HCT116 (cell line): ENCODE data around the gene IL1RAP. TPM values are rescaled to one million over a fixed set of nuclear protein-coding genes. Genes with fewer than 3 reads are reported as not detected.

Experiments
- ATAC-seq: fragments of 200-7000 bp; cut with Tn5 transposase; 2 replicates; pipeline ENCODE4 v1.9.1; 2020; ENCODE audit warnings: mild to moderate bottlenecking, moderate library complexity
- BruUV-seq: library from RNA; stranded (reverse); fragments of 400-500 nt; replicated peaks from 2 replicates; lab custom pipeline; 2021; lab: Mats Ljungman, UMichigan
- CTCF ChIA-PET: fragments of 300-600 bp; sonication (Branson Sonifier 250); formaldehyde crosslinking; loops from one replicate; lab custom pipeline; 2021; ENCODE audit warnings: antibody characterized with exemption; lab: Charles Lee
- POLR2A ChIA-PET: fragments of 300-600, 350-600 bp; sonication (Branson Sonifier 250); formaldehyde crosslinking; loops from one replicate; lab custom pipeline; 2021; ENCODE audit warnings: antibody characterized with exemption; lab: Charles Lee
- RAD21 ChIA-PET, 2 experiments: fragments of 300-600 bp; sonication (Branson Sonifier 250); formaldehyde crosslinking; loops; one replicate each; lab custom pipeline; 2023; ENCODE audit warnings: low total read pairs in 2 of 2; ENCODE audit not compliant: uncharacterized antibody in 2 of 2, unreplicated experiment in 2 of 2, low non-redundant PET in 1 of 2; lab: Charles Lee
- DNase-seq: peaks from one replicate; pipeline ENCODE4 v3.0.0-alpha.2; 2010; ENCODE audit warnings: low read depth, low spot score
- H2AFZ ChIP-seq: fragments of 200-600 bp; shearing (Covaris generic), sonication (generic); 2 replicates; pipeline ENCODE4 v1.6.1; 2017; ENCODE audit warnings: low read depth, mixed run types, mixed read lengths, antibody characterized with exemption, low read length; ENCODE audit not compliant: poor library complexity, severe bottlenecking
- H3K27ac ChIP-seq: 2 replicates; pipeline ENCODE4 v1.5.1; 2012; ENCODE audit warnings: low read depth, low read length
- H3K27me3 ChIP-seq: fragments of 200-600 bp; sonication (generic); 2 replicates; pipeline ENCODE4 v1.6.1; 2016; ENCODE audit warnings: mixed run types, low read length, mixed read lengths; ENCODE audit not compliant: insufficient read depth
- H3K36me3 ChIP-seq, 2 experiments: fragments of 200-500 bp in 1 of 2; fragments of 200-600 bp in 1 of 2; sonication (Bioruptor generic) in 1 of 2; sonication (generic) in 1 of 2; 2 replicates each; pipeline versions ENCODE4 v1.5.1 to v1.6.1; 2014 to 2016; ENCODE audit warnings: low read length in 2 of 2, inconsistent platforms in 1 of 2, mixed read lengths in 1 of 2, mixed run types in 1 of 2; ENCODE audit not compliant: insufficient read depth in 2 of 2, control insufficient read depth in 1 of 2
- H3K4me1 ChIP-seq, 2 experiments: fragments of 200-600 bp in 1 of 2; sonication (generic) in 1 of 2; 2 replicates each; pipeline versions ENCODE4 v1.5.1 to v1.6.1; 2012 to 2017; ENCODE audit warnings: low read length in 2 of 2, inconsistent platforms in 1 of 2, mild to moderate bottlenecking in 1 of 2, mixed read lengths in 1 of 2, mixed run types in 1 of 2, moderate library complexity in 1 of 2; ENCODE audit not compliant: insufficient read depth in 2 of 2, control insufficient read depth in 1 of 2
- H3K4me2 ChIP-seq: fragments of 200-600 bp; sonication (generic); 2 replicates; pipeline ENCODE4 v1.6.1; 2017; ENCODE audit warnings: mixed run types, low read length, mixed read lengths
- H3K4me3 ChIP-seq, 2 experiments: fragments of 200-600 bp in 1 of 2; sonication (generic) in 1 of 2; replicated peaks in 1 of 2; 2 replicates each; pipeline ENCODE4 v1.5.1; 2011 to 2016; ENCODE audit warnings: low read length in 2 of 2, control low read depth in 1 of 2, low read depth in 1 of 2, mild to moderate bottlenecking in 1 of 2, mixed read lengths in 1 of 2, mixed run types in 1 of 2
- H3K79me2 ChIP-seq: fragments of 200-600 bp; sonication (generic); 2 replicates; pipeline ENCODE4 v1.6.1; 2017; ENCODE audit warnings: mild to moderate bottlenecking, mixed run types, low read length, moderate library complexity, mixed read lengths; ENCODE audit not compliant: insufficient read depth
- H3K9ac ChIP-seq: fragments of 200-600 bp; sonication (generic); 2 replicates; pipeline ENCODE4 v1.6.1; 2016; ENCODE audit warnings: low read length, mixed read lengths
- H3K9me2 ChIP-seq: fragments of 200-600 bp; sonication (generic), shearing (Covaris generic); 2 replicates; pipeline ENCODE4 v1.6.1; 2017; ENCODE audit warnings: mixed run types, mild to moderate bottlenecking, moderate library complexity; ENCODE audit not compliant: insufficient read depth
- H3K9me3 ChIP-seq, 2 experiments: fragments of 200-500 bp in 1 of 2; fragments of 200-600 bp in 1 of 2; sonication (Bioruptor generic) in 1 of 2; sonication (generic) in 1 of 2; 2 replicates each; pipeline ENCODE4 v1.6.1; 2014 to 2017; ENCODE audit warnings: low read length in 2 of 2, mixed read lengths in 2 of 2, inconsistent platforms in 1 of 2, low read depth in 1 of 2, mild to moderate bottlenecking in 1 of 2, mixed run types in 1 of 2, moderate library complexity in 1 of 2; ENCODE audit not compliant: control insufficient read depth in 1 of 2, insufficient read depth in 1 of 2
- H4K20me1 ChIP-seq: fragments of 200-600 bp; sonication (generic), shearing (Covaris generic); 2 replicates; pipeline ENCODE4 v1.6.1; 2017; ENCODE audit warnings: mixed run types, mild to moderate bottlenecking, moderate library complexity; ENCODE audit not compliant: insufficient read depth
- CBX3 ChIP-seq: IDR thresholded peaks from 2 replicates; pipeline ENCODE4 v1.6.1; 2012; ENCODE audit warnings: low read depth
- CEBPB ChIP-seq: IDR thresholded peaks from 2 replicates; pipeline ENCODE4 v1.6.1; 2012; ENCODE audit warnings: low read depth
- CTCF ChIP-seq, 3 experiments: fragments of 200-600 bp in 1 of 3; sonication (generic) in 1 of 3; IDR thresholded peaks in 2 of 3; conservative IDR thresholded peaks in 1 of 3; 2 replicates each; pipeline ENCODE4 v1.5.1; 2012 to 2017; ENCODE audit warnings: low read depth in 2 of 3, low read length in 2 of 3, antibody characterized with exemption in 1 of 3, borderline replicate concordance in 1 of 3, control low read depth in 1 of 3, mild to moderate bottlenecking in 1 of 3, mixed read lengths in 1 of 3, mixed run types in 1 of 3, moderate library complexity in 1 of 3; ENCODE audit not compliant: insufficient read depth in 1 of 3
- EGR1 ChIP-seq: IDR thresholded peaks from 2 replicates; pipeline ENCODE4 v1.6.1; 2012; ENCODE audit warnings: low read depth
- ELF1 ChIP-seq: IDR thresholded peaks from 2 replicates; pipeline ENCODE4 v1.6.1; 2012; ENCODE audit warnings: low read depth, borderline replicate concordance
- EZH2phosphoT487 ChIP-seq: fragments of 200-600 bp; IDR thresholded peaks from 2 replicates; pipeline ENCODE4 v1.6.1; 2018; ENCODE audit warnings: antibody characterized with exemption, borderline replicate concordance
- FOSL1 ChIP-seq: IDR thresholded peaks from 2 replicates; pipeline ENCODE4 v1.6.1; 2012; ENCODE audit warnings: low read depth
- MAX ChIP-seq: IDR thresholded peaks from 2 replicates; pipeline ENCODE4 v1.6.1; 2012
- POLR2A ChIP-seq: IDR thresholded peaks from 2 replicates; pipeline ENCODE4 v1.7.0; 2011; ENCODE audit warnings: borderline replicate concordance; ENCODE audit not compliant: insufficient read depth, insufficient read length; ENCODE audit errors: extremely low read depth
- POLR2AphosphoS5 ChIP-seq: IDR thresholded peaks from 2 replicates; pipeline ENCODE4 v1.6.1; 2011; ENCODE audit warnings: mild to moderate bottlenecking, low read depth, low read length, moderate library complexity
- RAD21 ChIP-seq: IDR thresholded peaks from 2 replicates; pipeline ENCODE4 v1.6.1; 2012; ENCODE audit warnings: low read depth, mild to moderate bottlenecking
- SIN3A ChIP-seq: IDR thresholded peaks from 2 replicates; pipeline ENCODE4 v1.6.1; 2012; ENCODE audit warnings: low read depth
- SP1 ChIP-seq: IDR thresholded peaks from 2 replicates; pipeline ENCODE4 v1.6.1; 2012; ENCODE audit warnings: low read depth
- SRF ChIP-seq: IDR thresholded peaks from 2 replicates; pipeline ENCODE4 v1.6.1; 2012; ENCODE audit warnings: low read depth
- TCF7L2 ChIP-seq: IDR thresholded peaks from 2 replicates; pipeline ENCODE4 v1.7.0; 2011; ENCODE audit warnings: borderline replicate concordance, inconsistent platforms; ENCODE audit not compliant: insufficient read depth, insufficient read length; ENCODE audit errors: extremely low read depth
- YY1 ChIP-seq: IDR thresholded peaks from 2 replicates; pipeline ENCODE4 v1.6.1; 2011; ENCODE audit warnings: low read length, low read depth, moderate library complexity, mild to moderate bottlenecking; ENCODE audit not compliant: insufficient replicate concordance; ENCODE audit errors: extremely low read depth
- ZNF274 ChIP-seq: fragments of 200-500 bp; sonication (Bioruptor generic); IDR thresholded peaks from 2 replicates; pipeline ENCODE4 v1.6.1; 2014; ENCODE audit warnings: mild to moderate bottlenecking, low read depth, low read length, inconsistent platforms
- intact Hi-C: fragments of 100-400 bp; cut with micrococcal nuclease; formaldehyde crosslinking; loops from 2 replicates; pipeline ENCODE4 v1.10.0; 2022
- total RNA-seq: library from RNA; stranded (reverse); gene quantifications from one replicate; pipeline ENCODE4 v1.2.1, GENCODE V29; 2021; ENCODE audit not compliant: unreplicated experiment
- TF ChIP-seq, protein P1 (sequence below): IDR thresholded peaks from 2 replicates; pipeline ENCODE4 v1.6.1; 2012; ENCODE audit warnings: low read depth
- TF ChIP-seq, protein P2 (sequence below): IDR thresholded peaks from 2 replicates; pipeline ENCODE4 v1.6.1; 2012
- TF ChIP-seq, protein P3 (sequence below): IDR thresholded peaks from 2 replicates; pipeline ENCODE4 v1.6.1; 2011; ENCODE audit warnings: mild to moderate bottlenecking, low read length, moderate library complexity; ENCODE audit not compliant: insufficient replicate concordance; ENCODE audit errors: extremely low read depth

The IL1RAP gene
- total RNA-seq, 1 experiment from 2014 or later: 5.8 TPM

- no TSS peak for BruUV-seq
- H4K20me1 ChIP-seq: no peaks in the 10 kb centered on the region
Observed at GRCh38 chr3:190694335-190695001, 180.6 kb downstream of the IL1RAP start.

More at GRCh38 chr3:190694335-190695001, 180.6 kb downstream of the IL1RAP start:
- Histone ChIP-seq H3K9me2 (no peaks in the 10 kb centered on the region), H3K4me1 (no peaks in the 10 kb centered on the region), H3K4me2 (no peak overlapping the region), H3K4me3 (no peak overlapping the region), H3K79me2 (no peaks in the 10 kb centered on the region), H2AFZ (no peak overlapping the region), H3K27me3 (no peaks in the 10 kb centered on the region), H3K27ac (no peak overlapping the region), H3K36me3 (no peaks in the 10 kb centered on the region), H3K9ac (no peak overlapping the region), H3K9me3 (no peaks in the 10 kb centered on the region)
- TF ChIP-seq SP1 (no peak), SIN3A (no peak), CTCF (IDR thresholded peaks at IDR 0.05 in 2 of 3, conservative IDR thresholded peaks at IDR 0.05 in 1 of 3; ENCODE audit: borderline replicate concordance in 1 of 3, insufficient read depth in 1 of 3, low read depth in 2 of 3, low read length in 2 of 3) (no peak), EGR1 (no peak), EZH2phosphoT487 (no peak), MAX (no peak), POLR2A (no peak), POLR2AphosphoS5 (no peak), CEBPB (no peak), SRF (no peak), ELF1 (no peak), FOSL1 (no peak), YY1 (no peak), ZNF274 (no peak), TCF7L2 (no peak), RAD21 (no peak), CBX3 (no peak)
- TF ChIP-seq, protein P1, sequence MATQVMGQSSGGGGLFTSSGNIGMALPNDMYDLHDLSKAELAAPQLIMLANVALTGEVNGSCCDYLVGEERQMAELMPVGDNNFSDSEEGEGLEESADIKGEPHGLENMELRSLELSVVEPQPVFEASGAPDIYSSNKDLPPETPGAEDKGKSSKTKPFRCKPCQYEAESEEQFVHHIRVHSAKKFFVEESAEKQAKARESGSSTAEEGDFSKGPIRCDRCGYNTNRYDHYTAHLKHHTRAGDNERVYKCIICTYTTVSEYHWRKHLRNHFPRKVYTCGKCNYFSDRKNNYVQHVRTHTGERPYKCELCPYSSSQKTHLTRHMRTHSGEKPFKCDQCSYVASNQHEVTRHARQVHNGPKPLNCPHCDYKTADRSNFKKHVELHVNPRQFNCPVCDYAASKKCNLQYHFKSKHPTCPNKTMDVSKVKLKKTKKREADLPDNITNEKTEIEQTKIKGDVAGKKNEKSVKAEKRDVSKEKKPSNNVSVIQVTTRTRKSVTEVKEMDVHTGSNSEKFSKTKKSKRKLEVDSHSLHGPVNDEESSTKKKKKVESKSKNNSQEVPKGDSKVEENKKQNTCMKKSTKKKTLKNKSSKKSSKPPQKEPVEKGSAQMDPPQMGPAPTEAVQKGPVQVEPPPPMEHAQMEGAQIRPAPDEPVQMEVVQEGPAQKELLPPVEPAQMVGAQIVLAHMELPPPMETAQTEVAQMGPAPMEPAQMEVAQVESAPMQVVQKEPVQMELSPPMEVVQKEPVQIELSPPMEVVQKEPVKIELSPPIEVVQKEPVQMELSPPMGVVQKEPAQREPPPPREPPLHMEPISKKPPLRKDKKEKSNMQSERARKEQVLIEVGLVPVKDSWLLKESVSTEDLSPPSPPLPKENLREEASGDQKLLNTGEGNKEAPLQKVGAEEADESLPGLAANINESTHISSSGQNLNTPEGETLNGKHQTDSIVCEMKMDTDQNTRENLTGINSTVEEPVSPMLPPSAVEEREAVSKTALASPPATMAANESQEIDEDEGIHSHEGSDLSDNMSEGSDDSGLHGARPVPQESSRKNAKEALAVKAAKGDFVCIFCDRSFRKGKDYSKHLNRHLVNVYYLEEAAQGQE: no peak
- TF ChIP-seq, protein P2, sequence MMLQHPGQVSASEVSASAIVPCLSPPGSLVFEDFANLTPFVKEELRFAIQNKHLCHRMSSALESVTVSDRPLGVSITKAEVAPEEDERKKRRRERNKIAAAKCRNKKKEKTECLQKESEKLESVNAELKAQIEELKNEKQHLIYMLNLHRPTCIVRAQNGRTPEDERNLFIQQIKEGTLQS: no peak
- TF ChIP-seq, protein P3, sequence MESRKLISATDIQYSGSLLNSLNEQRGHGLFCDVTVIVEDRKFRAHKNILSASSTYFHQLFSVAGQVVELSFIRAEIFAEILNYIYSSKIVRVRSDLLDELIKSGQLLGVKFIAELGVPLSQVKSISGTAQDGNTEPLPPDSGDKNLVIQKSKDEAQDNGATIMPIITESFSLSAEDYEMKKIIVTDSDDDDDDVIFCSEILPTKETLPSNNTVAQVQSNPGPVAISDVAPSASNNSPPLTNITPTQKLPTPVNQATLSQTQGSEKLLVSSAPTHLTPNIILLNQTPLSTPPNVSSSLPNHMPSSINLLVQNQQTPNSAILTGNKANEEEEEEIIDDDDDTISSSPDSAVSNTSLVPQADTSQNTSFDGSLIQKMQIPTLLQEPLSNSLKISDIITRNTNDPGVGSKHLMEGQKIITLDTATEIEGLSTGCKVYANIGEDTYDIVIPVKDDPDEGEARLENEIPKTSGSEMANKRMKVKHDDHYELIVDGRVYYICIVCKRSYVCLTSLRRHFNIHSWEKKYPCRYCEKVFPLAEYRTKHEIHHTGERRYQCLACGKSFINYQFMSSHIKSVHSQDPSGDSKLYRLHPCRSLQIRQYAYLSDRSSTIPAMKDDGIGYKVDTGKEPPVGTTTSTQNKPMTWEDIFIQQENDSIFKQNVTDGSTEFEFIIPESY: no peak
- ATAC-seq (no peak), DNase-seq (no peak)
- ChIA-PET POLR2A (no interaction called here), RAD21 (no interaction called here), CTCF (interaction anchor here (1.1 kb wide), 1 partner anchor 251 kb away, joined by 3 read pairs; no protein-coding TSS in a partner anchor)
- intact Hi-C loops: loop anchor here (10.0 kb wide), 1 partner anchor 470 kb away; no protein-coding TSS in a partner anchor
